Measurements from ENCODE around the gene IFNA1.
A peak's percentile ranks its signal among the peaks of the same experiment; 100 is the strongest.

The IFNA1 gene

GRCh38 chr9:21477466-21477865 is 37.2 kb downstream of the IFNA1 start:
- ChIA-PET POLR2A (no interaction called here), CTCF (interaction anchor here (1.5 kb wide), 1 partner anchor 151 kb away, joined by 3 read pairs; no protein-coding TSS in a partner anchor)
- TF ChIP-seq CTCF (IDR thresholded peaks at IDR 0.05; ENCODE audit: control extremely low read depth, extremely low read depth, low read depth, missing control alignments), result no peak
- no peak for DNase-seq (ENCODE audit: extremely low spot score)

GRCh38 chr9:21479152-21479702 is 39.0 kb downstream of the IFNA1 start:
- no peak for DNase-seq (ENCODE audit: extremely low spot score)
- ChIA-PET CTCF (interaction anchor here (1.4 kb wide), 1 partner anchor 13 kb away, joined by 3 read pairs; no protein-coding TSS in a partner anchor), POLR2A (no interaction called here)
- TF ChIP-seq CTCF (IDR thresholded peaks at IDR 0.05; ENCODE audit: control extremely low read depth, extremely low read depth, low read depth, missing control alignments), result no peak

GRCh38 chr9:21481470-21482056 is 41.3 kb downstream of the IFNA1 start:
- peak; percentile 9 for DNase-seq (ENCODE audit: extremely low spot score)
- CTCF ChIA-PET, result no interaction called here
- POLR2A ChIA-PET, result no interaction called here
- no peak for TF ChIP-seq CTCF (IDR thresholded peaks at IDR 0.05; ENCODE audit: control extremely low read depth, extremely low read depth, low read depth, missing control alignments)

GRCh38 chr9:21482213-21482612 is 42.0 kb downstream of the IFNA1 start, which contains the start of gene IFNE:
Gene IFNE (minus strand): TSS chr9:21482313. CDS start chr9:21481694, 619 bp downstream.
- DNase-seq (ENCODE audit: extremely low spot score), result no peak
- TF ChIP-seq CTCF (IDR thresholded peaks at IDR 0.05; ENCODE audit: control extremely low read depth, extremely low read depth, low read depth, missing control alignments), result no peak
- CTCF ChIA-PET, result no interaction called here
- POLR2A ChIA-PET, result no interaction called here

Data from GM10248 (cell line).